ENCODE results near the gene GRHPR. TPM values are rescaled to one million over a fixed set of nuclear protein-coding genes. Genes with fewer than 3 reads are reported as not detected.

GRHPR gene
- polyA plus RNA-seq, 1 donor from 2014 or later, result 128 TPM

DNA sequence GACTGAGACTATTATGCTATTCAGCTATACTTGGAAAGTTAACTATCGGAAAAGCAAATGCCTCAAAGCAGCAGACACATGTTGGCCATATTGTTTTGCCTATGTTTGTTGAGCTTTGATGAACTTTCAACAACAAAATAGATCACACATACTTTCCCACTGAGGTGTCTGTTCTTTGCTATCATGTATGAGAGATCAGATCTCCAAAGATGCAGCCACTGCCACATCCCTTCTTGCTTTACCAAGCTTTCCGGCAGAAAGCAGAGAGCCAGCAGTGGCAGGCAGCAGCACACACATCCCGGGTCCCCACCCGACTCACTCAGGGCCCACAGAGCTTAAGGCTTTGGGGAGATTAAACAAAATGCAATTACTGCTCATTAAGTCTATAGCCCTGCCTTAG is 23.9 kb downstream of the GRHPR start:
- Histone ChIP-seq H3K4me3 (ENCODE audit: low read length) (no peak overlapping the region), H3K27me3 (ENCODE audit: insufficient read depth, low read depth, low read length) (no peaks in the 10 kb centered on the region), H3K36me3 (ENCODE audit: insufficient read depth, low read length) (no peaks in the 10 kb centered on the region), H3K9ac (ENCODE audit: low read length) (no peak overlapping the region), H4K20me1 (ENCODE audit: insufficient read depth) (no peaks in the 10 kb centered on the region), H3F3A (ENCODE audit: insufficient read depth, low read length, poor library complexity, severe bottlenecking) (no peaks in the 10 kb centered on the region), H3K79me2 (replicated peaks; ENCODE audit: insufficient read depth, low read length) (peaks cover 9% of the 10 kb centered on the region), H3K27ac (ENCODE audit: low read length) (no peak overlapping the region), H3K9me3 (ENCODE audit: low read length) (no peaks in the 10 kb centered on the region), H3K4me2 (ENCODE audit: low read length) (no peak overlapping the region), H3K9me2 (ENCODE audit: insufficient read depth, low read length) (no peaks in the 10 kb centered on the region), H2AFZ (ENCODE audit: low read depth, low read length) (no peak overlapping the region)
- TF ChIP-seq, protein P1, sequence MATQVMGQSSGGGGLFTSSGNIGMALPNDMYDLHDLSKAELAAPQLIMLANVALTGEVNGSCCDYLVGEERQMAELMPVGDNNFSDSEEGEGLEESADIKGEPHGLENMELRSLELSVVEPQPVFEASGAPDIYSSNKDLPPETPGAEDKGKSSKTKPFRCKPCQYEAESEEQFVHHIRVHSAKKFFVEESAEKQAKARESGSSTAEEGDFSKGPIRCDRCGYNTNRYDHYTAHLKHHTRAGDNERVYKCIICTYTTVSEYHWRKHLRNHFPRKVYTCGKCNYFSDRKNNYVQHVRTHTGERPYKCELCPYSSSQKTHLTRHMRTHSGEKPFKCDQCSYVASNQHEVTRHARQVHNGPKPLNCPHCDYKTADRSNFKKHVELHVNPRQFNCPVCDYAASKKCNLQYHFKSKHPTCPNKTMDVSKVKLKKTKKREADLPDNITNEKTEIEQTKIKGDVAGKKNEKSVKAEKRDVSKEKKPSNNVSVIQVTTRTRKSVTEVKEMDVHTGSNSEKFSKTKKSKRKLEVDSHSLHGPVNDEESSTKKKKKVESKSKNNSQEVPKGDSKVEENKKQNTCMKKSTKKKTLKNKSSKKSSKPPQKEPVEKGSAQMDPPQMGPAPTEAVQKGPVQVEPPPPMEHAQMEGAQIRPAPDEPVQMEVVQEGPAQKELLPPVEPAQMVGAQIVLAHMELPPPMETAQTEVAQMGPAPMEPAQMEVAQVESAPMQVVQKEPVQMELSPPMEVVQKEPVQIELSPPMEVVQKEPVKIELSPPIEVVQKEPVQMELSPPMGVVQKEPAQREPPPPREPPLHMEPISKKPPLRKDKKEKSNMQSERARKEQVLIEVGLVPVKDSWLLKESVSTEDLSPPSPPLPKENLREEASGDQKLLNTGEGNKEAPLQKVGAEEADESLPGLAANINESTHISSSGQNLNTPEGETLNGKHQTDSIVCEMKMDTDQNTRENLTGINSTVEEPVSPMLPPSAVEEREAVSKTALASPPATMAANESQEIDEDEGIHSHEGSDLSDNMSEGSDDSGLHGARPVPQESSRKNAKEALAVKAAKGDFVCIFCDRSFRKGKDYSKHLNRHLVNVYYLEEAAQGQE (IDR thresholded peaks at IDR 0.05; ENCODE audit: borderline replicate concordance), result no peak
- TF ChIP-seq RAD21 (conservative IDR thresholded peaks at IDR 0.05) (no peak), EP300 (conservative IDR thresholded peaks at IDR 0.05; ENCODE audit: poor library complexity, severe bottlenecking) (no peak), POLR2AphosphoS5 (IDR thresholded peaks at IDR 0.05) (no peak), SMC3 (conservative IDR thresholded peaks at IDR 0.05; ENCODE audit: poor library complexity) (no peak), EZH2 (IDR thresholded peaks at IDR 0.05; ENCODE audit: borderline replicate concordance, insufficient read depth, low read length, poor library complexity, severe bottlenecking) (no peak)

GRCh38 chr9:37447111-37447510 is 24.6 kb downstream of the GRHPR start:
- H4K20me1 ChIP-seq (ENCODE audit: insufficient read depth), result no peaks in the 10 kb centered on the region
- H3K27me3 ChIP-seq (ENCODE audit: insufficient read depth, low read depth, low read length), result no peaks in the 10 kb centered on the region
- no peak overlapping the region for H2AFZ ChIP-seq (ENCODE audit: low read depth, low read length)
- no peak overlapping the region for H3K9ac ChIP-seq (ENCODE audit: low read length)
- no peaks in the 10 kb centered on the region for H3K9me3 ChIP-seq (ENCODE audit: low read length)
- H3F3A ChIP-seq (ENCODE audit: insufficient read depth, low read length, poor library complexity, severe bottlenecking), result no peaks in the 10 kb centered on the region
- no peak for TF ChIP-seq RAD21 (conservative IDR thresholded peaks at IDR 0.05)
- TF ChIP-seq, protein P2, sequence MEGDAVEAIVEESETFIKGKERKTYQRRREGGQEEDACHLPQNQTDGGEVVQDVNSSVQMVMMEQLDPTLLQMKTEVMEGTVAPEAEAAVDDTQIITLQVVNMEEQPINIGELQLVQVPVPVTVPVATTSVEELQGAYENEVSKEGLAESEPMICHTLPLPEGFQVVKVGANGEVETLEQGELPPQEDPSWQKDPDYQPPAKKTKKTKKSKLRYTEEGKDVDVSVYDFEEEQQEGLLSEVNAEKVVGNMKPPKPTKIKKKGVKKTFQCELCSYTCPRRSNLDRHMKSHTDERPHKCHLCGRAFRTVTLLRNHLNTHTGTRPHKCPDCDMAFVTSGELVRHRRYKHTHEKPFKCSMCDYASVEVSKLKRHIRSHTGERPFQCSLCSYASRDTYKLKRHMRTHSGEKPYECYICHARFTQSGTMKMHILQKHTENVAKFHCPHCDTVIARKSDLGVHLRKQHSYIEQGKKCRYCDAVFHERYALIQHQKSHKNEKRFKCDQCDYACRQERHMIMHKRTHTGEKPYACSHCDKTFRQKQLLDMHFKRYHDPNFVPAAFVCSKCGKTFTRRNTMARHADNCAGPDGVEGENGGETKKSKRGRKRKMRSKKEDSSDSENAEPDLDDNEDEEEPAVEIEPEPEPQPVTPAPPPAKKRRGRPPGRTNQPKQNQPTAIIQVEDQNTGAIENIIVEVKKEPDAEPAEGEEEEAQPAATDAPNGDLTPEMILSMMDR (IDR thresholded peaks at IDR 0.05; ENCODE audit: poor library complexity, severe bottlenecking), result no peak
- TF ChIP-seq, protein P1 (IDR thresholded peaks at IDR 0.05; ENCODE audit: borderline replicate concordance), result no peak
- TF ChIP-seq TAF1 (IDR thresholded peaks at IDR 0.05; ENCODE audit: low read depth), result no peak
- TF ChIP-seq MXI1 (conservative IDR thresholded peaks at IDR 0.05; ENCODE audit: poor library complexity, severe bottlenecking), result no peak
- TF ChIP-seq EP300 (conservative IDR thresholded peaks at IDR 0.05; ENCODE audit: poor library complexity, severe bottlenecking), result no peak
- no peaks in the 10 kb centered on the region for H3K36me3 ChIP-seq (ENCODE audit: insufficient read depth, low read length)
- H3K27ac ChIP-seq (ENCODE audit: low read length), result no peak overlapping the region
- no peak overlapping the region for H3K4me2 ChIP-seq (ENCODE audit: low read length)
- H3K4me3 ChIP-seq (ENCODE audit: low read length), result no peak overlapping the region
- peaks cover 9% of the 10 kb centered on the region for H3K79me2 ChIP-seq (replicated peaks; ENCODE audit: insufficient read depth, low read length)
- no peaks in the 10 kb centered on the region for H3K9me2 ChIP-seq (ENCODE audit: insufficient read depth, low read length)
